GM19452 (cell line): ENCODE results near the gene PIKFYVE.
"Not testable (repeated sequence)": the region's sequence is repeated elsewhere in the genome, so short reads cannot be mapped to it uniquely, and the experiment has no call there.

Experiments
- ATAC-seq: cut with Tn5 transposase; IDR thresholded peaks from one replicate; pipeline ENCODE4 v1.9.1; 2021; ENCODE audit not compliant: unreplicated experiment

PIKFYVE gene

GRCh38 chr2:208297961-208298360, 31.9 kb downstream of the PIKFYVE start:
- ATAC-seq: no peak

GRCh38 chr2:208300847-208301618, 35.0 kb downstream of the PIKFYVE start:
- ATAC-seq: no peak

- ATAC-seq: no peak
These were observed 38.1 kb downstream of the PIKFYVE start for GRCh38 chr2:208304157-208304556.

- ATAC-seq: no peak
These were observed 38.6 kb downstream of the PIKFYVE start for GRCh38 chr2:208304695-208305094.

GRCh38 chr2:208306291-208306690, 40.2 kb downstream of the PIKFYVE start:
- ATAC-seq: no peak

- ATAC-seq: peak; percentile 33
These were observed 45.3 kb downstream of the PIKFYVE start for GRCh38 chr2:208311321-208311720.

- no peak for ATAC-seq
These were observed 45.9 kb downstream of the PIKFYVE start for GRCh38 chr2:208311954-208312353.

- peak; percentile 68 for ATAC-seq
These were observed 49.2 kb downstream of the PIKFYVE start for GRCh38 chr2:208315081-208315788.

- ATAC-seq: no peak
These were observed 52.1 kb downstream of the PIKFYVE start for GRCh38 chr2:208318127-208318526.

- ATAC-seq: no peak
These were observed 53.3 kb downstream of the PIKFYVE start for GRCh38 chr2:208319391-208319790.

- ATAC-seq: peak; percentile 84
These were observed 54.6 kb downstream of the PIKFYVE start for GRCh38 chr2:208320686-208321085.

- no peak for ATAC-seq
These were observed 60.0 kb downstream of the PIKFYVE start for GRCh38 chr2:208326016-208326415.

GRCh38 chr2:208329485-208329884, 63.4 kb downstream of the PIKFYVE start:
- ATAC-seq: no peak

- ATAC-seq: no peak
These were observed 68.2 kb downstream of the PIKFYVE start for GRCh38 chr2:208334230-208334629.

- ATAC-seq: no peak
These were observed 80.7 kb downstream of the PIKFYVE start for GRCh38 chr2:208346756-208347155.

GRCh38 chr2:208350610-208351009, 84.6 kb downstream of the PIKFYVE start:
- no peak for ATAC-seq

GRCh38 chr2:208352644-208353567, 86.9 kb downstream of the PIKFYVE start:
- no peak for ATAC-seq

GRCh38 chr2:208354964-208355381, 88.9 kb downstream of the PIKFYVE start:
- ATAC-seq: no peak

- ATAC-seq: not testable (repeated sequence)
These were observed 90.4 kb downstream of the PIKFYVE start for GRCh38 chr2:208356420-208356819.

- ATAC-seq: no peak
These were observed 91.0 kb downstream of the PIKFYVE start for GRCh38 chr2:208356846-208357574.
